ENCODE results near the gene MMEL1.
"Not testable (repeated sequence)": the region's sequence is repeated elsewhere in the genome, so short reads cannot be mapped to it uniquely, and the experiment has no call there.

The MMEL1 gene

GRCh38 chr1:2632561-2633361, at the start of gene MMEL1:
Gene MMEL1 (minus strand): TSS chr1:2633016. CDS start chr1:2629484, 3,532 bp downstream.
- no peak for DNase-seq

DNA sequence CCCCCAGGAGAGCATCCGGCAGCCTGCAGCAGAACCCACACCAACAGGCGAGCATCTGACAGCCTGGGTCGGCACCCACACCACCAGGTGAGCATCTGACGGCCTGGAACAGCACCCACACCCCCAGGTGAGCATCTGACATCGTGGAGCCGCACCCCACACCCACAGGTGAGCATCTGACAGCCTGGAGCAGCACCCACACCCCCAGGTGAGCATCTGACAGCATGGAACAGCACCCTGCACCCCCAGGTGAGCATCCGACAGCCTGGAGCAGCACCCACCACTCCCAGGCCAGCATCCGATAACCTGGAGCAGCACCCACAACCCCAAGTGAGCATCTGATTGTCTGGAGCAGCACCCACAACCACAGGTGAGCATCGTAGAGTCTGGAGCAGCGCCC, 43.9 kb upstream of the MMEL1 start:
- DNase-seq = not testable (repeated sequence)

DNA sequence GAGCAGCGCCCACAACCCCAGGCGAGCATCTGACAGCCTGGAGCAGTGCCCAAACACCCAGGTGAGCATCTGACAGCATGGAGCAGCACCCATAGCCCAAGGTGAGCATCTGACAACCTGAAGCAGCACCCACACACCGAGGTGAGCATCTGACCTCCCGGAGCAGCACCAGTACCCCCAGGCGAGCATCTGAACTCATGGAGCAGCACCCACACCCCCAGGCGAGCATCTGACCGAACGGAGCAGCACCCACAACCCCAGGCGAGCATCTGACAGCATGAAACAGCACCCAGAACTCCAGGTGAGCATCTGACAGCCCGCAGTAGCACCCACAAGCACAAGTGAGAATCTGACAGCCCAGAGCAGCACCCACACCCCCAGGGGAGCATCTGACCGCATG, 38.8 kb upstream of the MMEL1 start:
- DNase-seq = not testable (repeated sequence)

DNA sequence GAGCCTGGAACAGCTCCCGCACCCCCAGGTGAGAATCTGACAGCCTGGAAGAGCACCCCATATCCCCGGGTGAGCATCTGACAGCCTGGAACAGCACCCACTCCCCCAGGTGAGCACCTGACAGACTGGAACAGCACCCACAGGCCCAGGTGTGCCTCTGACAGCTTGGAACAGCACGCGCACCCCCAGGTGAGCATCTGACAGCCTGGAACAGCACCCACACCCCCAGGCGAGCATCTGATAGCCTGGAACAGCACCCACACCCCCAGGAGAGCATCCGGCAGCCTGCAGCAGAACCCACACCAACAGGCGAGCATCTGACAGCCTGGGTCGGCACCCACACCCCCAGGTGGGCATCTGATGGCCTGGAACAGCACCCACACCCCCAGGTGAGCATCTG, 27.0 kb upstream of the MMEL1 start:
- DNase-seq = not testable (repeated sequence)

- not testable (repeated sequence) for DNase-seq
Measured at GRCh38 chr1:2657909-2658308, 25.1 kb upstream of the MMEL1 start.

- not testable (repeated sequence) for DNase-seq
Measured at GRCh38 chr1:2657124-2657523, 24.3 kb upstream of the MMEL1 start.

GRCh38 chr1:2655598-2656434, 23.0 kb upstream of the MMEL1 start:
- not testable (repeated sequence) for DNase-seq

GRCh38 chr1:2654443-2654948, 21.7 kb upstream of the MMEL1 start:
- not testable (repeated sequence) for DNase-seq

- DNase-seq = not testable (repeated sequence)
Measured at GRCh38 chr1:2653741-2654442, 21.1 kb upstream of the MMEL1 start.

DNA sequence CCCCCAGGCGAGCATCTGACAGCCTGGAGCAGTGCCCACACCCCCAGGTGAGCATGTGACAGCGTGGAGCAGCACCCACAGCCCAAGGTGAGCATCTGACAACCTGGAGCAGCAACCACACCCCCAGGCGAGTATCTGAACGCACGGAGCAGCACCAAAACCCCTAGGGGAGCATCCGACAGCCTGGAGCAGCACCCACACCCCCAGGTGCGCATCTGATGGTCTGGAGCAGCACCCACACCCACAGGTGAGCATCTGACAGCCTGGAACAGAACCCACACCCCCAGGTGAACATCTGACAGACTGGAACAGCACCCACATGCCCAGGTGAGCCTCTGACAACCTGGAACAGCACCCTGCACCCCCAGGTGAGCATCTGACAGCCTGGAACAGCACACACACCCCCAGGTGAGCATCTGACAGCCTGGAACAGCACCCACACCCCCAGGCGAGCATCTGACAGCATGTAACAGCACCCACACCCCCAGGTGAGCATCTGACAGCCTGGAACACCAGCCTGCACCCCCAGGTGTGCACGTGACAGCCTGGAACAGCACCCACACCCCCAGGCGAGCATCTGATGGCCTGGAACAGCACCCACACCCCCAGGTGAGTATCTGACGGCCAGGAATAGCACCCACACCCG, 20.2 kb upstream of the MMEL1 start:
- not testable (repeated sequence) for DNase-seq

DNA sequence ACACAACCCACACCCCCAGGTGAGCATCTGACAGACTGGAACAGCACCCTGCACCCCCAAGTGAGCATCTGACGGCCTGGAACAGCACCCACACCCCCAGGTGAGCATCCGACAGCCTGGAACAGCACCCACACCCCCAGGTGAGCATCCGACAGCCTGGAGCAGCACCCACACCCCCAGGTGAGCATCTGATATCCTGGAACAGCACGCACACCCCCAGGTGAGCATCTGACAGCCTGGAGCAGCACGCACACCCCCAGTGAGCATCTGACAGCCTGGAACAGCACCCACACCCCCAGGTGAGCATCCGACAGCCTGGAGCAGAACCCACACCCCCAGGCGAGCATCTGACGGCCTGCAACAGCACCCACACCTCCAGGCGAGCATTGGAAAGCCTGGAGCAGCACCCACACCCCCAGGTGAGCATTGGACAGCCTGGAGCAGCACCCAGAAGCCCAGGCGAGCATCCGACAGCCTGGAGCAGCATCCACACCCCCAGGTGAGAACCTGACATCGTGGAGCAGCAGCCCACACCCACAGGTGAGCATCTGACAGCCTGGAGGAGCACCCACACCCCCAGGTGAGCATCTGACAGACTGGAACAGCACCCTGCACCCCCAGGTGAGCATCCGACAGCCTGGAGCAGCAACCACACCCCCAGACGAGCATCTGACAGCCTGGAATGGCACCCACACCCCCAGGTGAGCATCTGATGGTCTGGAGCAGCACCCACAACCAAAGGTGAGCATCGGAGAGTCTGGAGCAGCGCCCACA, 19.5 kb upstream of the MMEL1 start:
- DNase-seq = not testable (repeated sequence)

DNA sequence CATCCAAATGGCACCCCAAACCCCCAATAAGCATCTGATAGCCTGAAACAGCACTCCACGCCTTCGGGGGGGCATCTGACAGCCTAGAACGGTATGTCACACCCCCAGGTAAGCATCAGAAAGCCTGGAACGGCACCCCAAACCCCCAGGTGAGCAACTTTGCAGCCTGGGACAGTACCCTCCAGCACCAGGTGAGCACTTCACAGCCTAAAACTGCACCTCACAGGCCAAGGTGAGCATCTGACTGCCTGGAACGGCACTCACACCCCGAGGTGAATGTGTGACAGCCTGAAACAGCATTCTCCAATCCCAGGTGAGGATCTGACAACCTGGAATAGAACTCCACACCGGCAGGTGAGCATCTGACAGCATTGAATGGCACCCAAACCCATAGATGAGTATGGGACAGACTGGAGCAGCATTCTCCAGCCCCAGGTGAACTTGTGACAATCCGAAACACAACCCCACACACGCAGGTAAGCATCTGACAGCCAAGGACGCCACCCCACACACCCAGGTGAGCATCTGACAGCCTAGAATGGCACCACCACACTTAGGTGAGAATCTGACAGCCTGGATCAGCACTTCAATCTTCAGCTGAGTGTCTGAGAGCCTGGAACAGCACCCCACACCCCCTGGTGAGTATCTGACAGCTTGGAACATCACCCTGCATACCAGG, 18.3 kb upstream of the MMEL1 start:
- no peak for DNase-seq

- DNase-seq = no peak
Measured at GRCh38 chr1:2646837-2647236, 14.0 kb upstream of the MMEL1 start.

DNA sequence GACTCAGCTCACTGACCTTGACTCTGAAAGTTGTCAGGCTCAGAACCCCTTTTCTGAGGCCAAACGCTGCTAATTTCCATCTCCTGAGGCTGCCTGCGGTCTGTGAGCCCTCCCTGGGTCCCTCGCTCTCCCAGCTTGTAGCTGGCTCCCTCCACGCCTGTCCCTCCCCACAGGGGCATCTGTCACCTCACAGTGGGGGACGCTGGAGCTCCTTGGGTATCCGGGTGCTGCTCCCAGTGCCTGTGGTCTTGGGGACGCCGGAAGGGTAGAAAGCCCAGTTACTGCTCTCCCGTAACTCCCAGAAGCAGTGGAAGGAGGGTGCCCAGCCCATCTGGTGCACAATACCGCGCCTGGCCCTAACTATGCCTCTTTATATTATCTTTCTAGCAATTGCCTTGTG, 13.0 kb upstream of the MMEL1 start:
- DNase-seq = no peak

DNA sequence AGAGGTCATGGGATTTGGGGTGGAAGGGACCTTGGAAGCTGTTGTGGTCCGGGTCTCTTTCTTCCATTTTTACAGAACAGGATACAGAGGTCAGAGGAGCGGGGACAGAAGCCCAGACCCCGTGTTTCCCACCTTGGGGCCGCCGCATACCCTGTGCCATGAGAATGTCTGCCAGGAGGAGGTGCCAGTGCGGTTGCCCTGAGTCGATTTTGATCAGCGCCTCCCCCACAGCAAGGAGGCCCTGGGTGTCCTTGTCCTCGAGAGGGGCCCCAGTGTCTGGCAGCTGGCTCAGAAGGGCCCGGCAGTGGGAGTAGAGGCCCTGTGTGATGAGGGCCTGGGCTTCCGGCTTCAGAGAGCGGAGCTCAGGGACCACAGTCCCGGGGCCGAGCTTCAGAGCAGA, 12.3 kb upstream of the MMEL1 start:
- no peak for DNase-seq

DNA sequence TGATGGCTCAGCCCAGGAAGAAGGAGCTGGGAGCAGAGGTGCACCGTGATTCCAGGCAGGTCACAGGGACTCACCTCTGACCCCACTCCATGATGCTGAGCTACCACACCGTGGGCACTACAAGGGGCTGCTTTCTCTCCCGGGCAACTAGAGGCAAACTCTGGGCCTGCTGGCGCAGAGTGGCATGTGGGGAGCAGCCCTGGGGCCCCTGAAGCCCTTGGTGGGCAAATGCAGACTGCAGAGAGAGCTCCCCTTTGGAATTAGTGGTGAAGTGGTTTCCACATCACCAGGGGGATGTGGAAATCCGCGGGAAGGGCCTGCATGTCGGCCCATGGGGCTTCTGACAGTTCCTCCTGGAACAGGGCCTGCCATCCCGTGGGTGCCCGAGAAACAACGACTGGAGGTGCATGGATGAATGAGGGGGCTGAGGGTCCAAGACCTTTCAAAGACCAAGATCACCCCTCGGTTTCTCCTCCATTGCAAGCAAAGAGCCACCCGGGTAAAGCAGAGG, 11.8 kb upstream of the MMEL1 start:
- DNase-seq = no peak

DNA sequence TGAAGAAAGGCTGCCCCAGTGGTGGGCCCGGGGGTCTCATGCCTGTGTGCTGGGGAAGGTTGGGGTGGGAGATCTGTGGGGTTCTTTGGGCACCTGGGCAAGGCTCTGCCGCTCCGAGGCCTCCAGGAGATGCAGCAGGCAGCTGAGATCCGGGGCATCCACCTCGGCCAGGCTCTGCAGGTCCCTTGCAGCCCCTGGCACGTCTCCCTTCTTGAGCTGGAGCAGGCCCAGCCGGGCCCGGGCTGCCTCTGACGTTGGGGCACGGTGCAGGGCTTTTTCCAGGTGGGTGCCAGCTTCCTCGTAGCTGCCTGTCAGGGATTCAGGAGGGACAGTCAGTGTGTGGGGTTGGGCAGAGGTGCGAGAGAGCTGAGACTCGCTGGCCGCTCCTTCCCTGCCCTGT, 11.4 kb upstream of the MMEL1 start:
- DNase-seq = no peak

GRCh38 chr1:2643414-2644077, 10.7 kb upstream of the MMEL1 start:
- no peak for DNase-seq

- DNase-seq = peak; percentile 83
Measured at GRCh38 chr1:2642560-2643413, 10.0 kb upstream of the MMEL1 start.
